Hematopoietic multipotent progenitor cell treated with erythropoietin and hydrocortisone succinate and interleukin-3 and kit ligand, for 6 days (in vitro differentiated cells): ENCODE results near the gene TENM4.

Source experiments
- DNase-seq: peaks from one replicate; pipeline ENCODE4 v3.0.0-alpha.2; 2015

TENM4 gene

DNA sequence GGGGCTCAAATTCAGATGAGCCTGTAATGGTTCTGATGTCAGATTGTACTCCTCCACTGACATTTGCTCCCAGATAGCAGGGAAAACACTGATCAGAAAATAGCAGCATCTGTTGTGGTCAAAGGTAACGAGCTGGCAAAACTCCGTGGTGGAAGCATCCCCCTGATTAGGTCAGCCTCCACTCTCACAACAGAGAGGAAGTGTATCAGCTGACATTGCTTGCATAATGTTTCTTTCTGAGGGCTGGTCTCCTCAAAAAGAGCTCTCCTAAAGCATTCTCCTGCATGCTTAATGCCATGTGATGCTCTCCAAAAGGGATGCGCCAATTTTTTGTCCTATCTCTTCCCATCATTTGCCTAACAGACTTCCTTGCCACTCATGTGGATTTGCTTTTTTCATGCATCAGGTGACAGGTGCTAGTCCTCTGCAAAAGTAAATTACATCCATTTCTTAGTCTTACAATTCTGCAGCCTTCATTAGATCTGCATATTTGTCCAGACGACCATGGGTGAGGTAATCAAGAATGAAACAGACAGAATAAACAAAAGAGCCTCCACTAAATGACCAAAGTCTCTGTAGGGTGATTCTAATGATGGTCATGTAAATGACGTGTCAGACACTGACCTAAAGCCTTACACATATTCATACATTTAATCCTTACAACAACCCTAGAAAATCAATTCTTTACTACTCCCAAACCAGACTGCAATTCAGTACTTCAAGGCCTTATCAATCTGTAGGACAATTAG is 6.4 kb upstream of the TENM4 start:
- no peak for DNase-seq

DNA sequence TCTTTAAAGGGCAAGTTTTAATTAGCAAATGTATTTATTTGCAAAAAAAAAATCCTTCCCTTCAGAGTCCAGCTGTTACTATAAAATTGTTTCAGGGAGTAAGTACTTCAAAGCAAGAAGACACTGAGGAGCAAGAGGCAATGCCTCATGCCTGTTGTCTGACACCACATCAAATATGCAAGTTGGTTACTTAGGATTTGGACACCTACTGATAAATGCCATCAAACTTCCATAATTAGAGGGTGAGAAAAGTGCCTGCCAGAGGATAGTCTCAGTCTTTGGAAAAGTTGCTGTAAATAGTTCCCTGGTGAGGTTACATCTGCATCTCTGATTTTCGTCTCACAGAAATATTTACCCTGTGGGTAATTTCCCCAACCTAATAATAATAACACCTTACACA is 4.1 kb upstream of the TENM4 start:
- DNase-seq: no peak

DNA sequence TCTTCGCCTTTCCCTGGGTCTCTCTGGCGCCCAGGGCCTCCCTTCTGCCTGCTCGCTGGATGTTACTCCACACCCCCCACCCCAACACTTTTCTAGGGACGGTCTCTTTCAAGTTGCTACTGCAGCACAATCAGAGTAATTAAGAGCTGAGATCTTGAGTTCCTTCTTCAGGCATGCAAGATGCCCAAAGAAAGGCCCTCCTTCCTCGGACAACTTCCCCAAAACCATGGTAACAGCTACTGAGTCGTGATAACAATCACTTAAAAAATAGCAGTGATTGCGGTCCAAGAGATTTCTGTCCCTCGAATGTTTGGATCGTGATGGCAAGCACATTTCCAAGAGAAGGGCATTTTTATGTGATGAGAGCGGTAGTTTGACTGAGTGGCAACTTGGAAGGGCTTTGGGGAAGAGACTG is 638 bp upstream of the TENM4 start:
- DNase-seq: no peak

DNA sequence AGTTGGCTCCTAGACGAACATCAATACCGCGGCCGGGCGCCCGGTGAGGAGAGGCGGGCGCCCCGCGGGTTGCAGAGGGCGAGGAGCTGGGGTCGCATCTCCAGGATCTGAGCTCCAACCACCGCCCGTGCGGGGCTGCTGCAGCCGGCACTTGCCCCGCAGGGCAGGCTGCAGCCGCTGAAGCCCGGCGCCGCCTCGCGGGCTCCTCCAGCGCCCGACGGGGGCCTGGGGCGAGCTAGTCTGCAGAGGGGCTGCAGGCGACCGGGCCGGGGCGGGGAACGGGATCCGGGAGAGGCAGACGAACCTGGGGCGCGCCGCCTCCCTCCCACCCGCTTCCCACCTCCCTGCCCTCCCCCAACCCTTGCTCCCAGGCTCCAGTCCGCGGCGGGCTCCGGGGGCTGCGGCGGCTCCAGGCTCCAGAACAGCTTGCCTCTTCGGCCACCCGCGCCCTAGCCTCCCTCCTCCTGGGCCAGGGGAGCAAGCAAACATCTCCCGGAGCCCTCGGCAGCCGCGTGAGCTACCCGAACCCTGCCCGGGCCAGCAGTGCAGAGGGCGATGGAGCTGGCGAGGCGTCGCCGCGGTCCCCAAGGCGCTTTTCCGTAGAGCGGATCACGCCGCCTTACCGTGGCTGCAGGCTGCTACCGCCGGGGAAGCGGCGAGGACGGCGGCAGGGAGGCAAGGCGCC is 802 bp downstream of the TENM4 start:
- DNase-seq: no peak

- DNase-seq: no peak
Measured at GRCh38 chr11:79439410-79439885, 1.4 kb downstream of the TENM4 start.

DNA sequence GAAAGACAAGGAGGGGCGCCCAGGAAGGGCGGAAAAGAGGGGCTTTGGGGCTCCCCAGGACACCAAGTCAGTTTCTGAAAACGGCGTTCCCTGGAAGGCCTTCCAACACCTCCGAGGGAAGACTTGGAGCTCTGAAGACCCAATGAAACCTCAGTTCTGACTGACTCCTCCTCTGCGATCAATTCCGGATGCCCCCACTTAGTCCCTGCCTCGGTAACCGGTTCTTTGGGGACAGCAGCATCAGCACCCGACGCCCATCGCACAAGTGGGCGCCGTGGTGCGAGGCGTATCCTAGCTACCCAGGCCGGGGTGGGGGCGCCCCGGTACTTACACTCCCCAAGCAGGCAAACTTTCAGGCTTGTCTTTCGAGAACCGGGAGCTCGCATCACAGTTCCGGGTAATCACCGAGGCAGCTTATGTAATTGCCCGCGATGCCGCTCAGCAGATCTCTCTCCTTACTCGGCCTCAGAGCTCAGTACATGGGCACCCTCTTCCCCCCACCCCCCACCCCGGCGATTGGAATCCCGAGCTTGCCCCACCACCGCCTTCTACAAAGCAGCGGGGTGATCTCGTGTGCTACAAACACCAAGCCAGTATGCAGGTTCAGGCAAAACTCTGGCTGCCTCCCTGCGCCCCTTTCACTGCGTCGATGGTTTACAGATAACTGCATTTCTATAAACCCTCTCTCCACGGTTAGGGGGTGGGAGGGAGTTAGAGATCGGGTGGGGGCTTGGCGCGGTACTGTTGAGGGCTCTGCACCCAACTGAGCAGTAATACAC is 2.0 kb downstream of the TENM4 start:
- no peak for DNase-seq

- no peak for DNase-seq
Measured at GRCh38 chr11:79437981-79438630, 2.7 kb downstream of the TENM4 start.

DNA sequence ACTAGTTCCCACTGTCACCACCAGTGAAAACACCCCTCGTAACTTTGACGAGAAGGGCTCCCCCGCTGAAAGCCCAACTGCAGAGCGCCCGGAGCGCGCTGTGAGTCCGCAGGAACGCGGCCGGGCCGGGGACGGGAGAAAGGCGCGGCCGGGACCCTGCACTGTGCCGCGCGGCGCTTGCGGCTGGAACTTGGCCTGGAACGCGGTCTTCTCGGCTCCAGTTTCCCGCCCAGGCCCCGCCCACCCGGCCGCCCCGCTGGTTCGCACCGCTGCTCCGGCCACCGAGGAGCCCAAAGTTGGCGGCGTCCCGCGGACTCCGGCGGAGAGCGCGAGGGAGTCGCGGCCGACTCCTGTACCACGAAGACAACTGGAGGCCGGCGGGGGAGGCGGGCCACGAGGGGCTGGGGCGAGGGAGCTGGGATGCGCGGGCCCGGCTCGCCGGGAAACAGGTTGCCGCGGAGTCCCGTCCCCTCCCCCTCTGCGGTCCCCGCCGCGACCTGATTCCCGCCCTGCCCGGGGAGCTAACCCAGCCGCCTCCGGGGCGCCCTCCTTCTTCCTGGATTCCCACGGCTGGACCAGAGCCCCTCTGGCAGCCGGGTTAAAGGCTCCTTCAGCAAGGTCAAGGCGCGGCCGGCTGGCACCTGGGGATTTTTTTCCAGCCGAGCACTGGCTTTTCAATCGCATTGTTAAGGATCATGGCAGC is 3.4 kb downstream of the TENM4 start:
- no peak for DNase-seq

DNA sequence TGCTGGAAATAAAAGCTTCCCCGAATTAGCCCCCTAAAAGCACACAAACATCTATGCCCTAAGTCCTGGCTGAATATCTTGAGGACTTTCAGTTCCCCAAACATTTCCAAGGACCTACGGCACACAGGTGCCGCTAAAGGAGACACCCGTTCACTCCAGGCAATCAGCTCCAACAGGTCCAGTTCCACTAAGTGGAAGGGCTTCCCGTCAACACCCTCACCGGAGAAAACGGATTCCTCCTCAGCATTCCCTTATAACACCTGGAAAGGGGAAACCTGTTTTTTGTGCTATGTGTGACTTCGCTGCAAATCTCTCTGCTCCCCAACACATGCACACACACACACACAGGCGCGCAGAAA is 3.9 kb downstream of the TENM4 start:
- no peak for DNase-seq

DNA sequence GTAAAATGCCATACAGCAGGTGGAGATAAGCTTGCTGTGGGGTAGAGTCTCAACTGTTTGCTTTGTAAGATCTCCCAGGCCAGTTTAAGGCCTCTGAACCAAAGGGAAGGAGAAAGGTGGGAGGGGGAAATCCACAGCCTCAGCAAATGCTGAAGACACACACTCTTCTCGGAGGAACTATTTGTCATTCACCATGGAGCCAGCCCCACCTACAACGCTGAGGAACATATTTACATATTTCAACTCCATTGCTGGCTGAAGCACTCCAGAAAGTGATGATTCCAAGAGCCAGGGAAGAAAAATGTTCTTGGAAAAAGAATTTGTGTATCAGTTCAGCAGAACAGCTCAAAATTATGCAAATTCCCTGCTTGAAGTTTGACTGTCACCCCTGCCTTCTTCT is 6.5 kb downstream of the TENM4 start:
- no peak for DNase-seq

DNA sequence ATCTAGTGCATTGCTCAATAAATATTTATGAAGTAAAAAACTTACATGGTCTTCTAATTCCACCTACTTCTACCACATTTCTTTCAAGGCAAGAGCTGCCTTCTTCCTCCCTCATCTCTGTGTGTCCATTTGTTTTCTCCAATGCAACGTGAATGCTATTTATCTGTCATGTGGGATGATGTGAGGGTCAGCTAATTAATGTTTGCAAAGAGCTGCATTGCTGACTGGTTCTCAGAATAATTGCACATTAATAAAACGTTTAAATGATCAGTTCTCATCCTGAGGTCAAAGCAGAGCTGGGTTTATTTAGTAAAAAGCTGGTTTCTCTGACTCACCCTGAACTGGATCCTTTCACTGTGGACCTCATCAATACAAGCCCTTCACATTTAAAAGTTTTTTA is 8.7 kb downstream of the TENM4 start:
- no peak for DNase-seq

- DNase-seq: no peak
Measured at GRCh38 chr11:79431535-79431934, 9.3 kb downstream of the TENM4 start.

DNA sequence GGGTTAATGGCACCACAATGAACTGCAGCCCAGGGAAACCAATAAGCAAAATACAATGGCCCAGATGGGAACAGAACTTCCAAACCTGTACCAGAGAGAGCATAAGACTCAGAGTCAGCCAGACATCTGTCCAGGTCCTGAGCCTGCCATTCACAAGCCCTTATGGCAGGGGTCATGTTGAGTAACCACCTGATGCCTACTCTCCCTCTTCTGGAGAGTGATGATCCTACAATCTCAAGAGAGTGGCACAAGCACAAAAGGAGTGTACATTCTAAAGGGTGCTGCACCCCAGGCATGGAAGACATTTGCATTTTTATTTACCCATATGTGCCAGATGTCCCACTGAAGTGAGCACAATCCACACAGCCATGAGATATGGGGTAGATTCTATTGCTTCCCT is 10.6 kb downstream of the TENM4 start:
- no peak for DNase-seq

- no peak for DNase-seq
Measured at GRCh38 chr11:79428406-79428805, 12.4 kb downstream of the TENM4 start.

DNA sequence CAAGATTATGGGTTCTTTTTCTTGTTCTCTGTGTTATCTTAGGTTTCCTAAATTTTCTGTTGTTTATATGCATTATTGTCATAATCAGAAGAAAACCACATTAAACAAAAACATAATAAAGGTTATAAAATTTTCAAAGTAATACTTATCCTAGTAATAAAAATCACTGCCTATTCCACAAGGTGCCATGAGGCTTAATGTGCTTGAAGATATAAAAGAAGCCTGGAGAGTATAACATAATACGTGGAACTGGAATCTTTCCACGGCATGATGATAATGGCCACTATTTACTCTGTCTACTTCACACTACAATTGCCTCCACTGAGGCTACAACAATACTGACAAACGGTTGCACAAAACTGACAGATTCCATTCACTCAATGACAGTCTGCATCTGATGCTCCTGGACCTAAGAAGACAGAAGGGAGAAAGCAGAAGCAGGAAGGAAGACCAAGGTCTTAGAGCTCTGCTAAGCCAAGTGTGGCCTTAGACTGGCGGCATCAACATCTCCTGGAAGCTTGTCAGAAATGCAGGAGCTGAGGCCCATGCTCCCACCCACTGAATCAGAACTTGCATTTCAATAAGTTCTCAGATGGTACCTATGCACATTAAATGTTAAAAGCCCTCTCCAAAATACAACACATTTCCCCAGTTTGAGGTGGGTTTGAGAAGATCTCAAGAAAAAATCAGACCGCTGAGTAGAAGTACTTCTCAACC is 13.1 kb downstream of the TENM4 start:
- DNase-seq: no peak

DNA sequence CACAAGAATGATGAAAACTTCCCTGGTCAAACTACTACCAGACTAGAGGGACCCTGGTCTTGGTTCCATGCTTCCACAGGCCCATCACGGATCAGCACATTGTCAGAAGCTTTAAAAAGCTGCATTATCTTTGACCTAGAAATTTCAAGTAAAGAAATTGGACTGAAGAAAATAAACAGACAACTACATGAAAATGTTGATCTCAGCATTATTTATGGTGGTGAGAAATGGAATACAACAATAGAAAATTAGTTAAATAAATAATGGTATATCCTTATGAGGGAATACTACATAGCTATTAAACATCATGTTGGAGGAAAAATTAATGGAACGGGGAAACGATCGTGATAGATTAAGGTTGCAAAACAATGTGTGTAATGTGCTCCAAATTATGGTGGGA is 13.7 kb downstream of the TENM4 start:
- no peak for DNase-seq

- no peak for DNase-seq
Measured at GRCh38 chr11:79425463-79425862, 15.4 kb downstream of the TENM4 start.

GRCh38 chr11:79423736-79424135 is 17.1 kb downstream of the TENM4 start:
- DNase-seq: no peak

DNA sequence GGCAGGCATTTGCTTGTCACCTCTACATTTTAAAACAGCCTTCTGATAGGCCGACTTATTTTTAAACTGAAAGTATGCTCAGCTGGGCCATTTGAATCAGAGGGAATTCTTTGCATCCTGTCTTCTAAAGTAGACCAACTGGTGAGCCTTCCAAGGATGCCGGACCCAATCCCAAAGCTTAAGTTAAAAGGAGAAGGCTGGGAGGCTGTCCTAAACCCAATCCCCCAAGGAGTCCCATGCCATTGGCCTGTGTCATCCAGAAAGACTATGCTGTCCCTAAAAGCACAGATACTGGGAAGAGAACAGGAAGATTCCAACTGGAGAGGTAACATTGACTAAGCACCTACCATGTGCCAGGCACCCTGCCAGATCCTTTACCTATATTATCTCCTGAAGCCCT is 18.0 kb downstream of the TENM4 start:
- no peak for DNase-seq

- DNase-seq: no peak
Measured at GRCh38 chr11:79421820-79422219, 19.0 kb downstream of the TENM4 start.

DNA sequence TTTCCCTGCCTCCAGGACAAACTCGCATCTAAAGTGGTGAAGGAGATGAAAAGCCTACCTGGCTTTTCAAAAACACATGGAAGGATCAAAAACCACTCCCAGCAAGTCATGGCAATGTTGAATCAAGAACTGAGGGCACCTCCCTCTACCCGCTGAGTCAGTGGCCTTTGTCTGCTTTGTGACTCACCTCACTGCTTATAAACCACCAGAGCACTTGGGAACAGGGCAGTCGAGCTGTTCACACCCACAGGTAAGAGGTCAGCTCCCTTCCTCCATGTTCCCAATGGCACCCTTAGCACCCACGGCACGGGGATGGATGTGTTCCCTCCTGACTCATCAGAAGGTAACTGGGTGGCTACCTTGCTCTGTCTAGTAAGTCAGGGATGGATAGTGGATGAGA is 21.7 kb downstream of the TENM4 start:
- no peak for DNase-seq

DNA sequence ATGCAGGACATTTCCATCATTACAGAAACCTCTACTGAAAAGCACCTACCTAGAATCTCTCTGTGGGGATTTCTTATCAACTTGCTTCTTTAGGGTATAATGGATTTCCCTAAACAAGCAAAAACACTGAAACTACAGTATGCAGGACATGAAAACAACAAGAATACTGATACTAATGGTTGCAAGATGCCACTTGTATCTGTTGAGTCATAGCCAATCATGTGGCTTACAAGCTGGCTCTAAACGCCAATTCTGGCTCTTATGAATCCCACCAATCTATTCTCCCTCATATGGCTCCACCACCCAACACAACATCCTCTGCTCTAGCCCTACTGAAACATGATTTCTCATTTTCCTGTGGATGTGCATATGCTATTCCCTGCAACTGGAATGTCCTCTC is 22.6 kb downstream of the TENM4 start:
- no peak for DNase-seq
